Pons (tissue), 1 donor: Measurements from ENCODE around the gene RAMACL.
"Not testable (repeated sequence)": the region's sequence is repeated elsewhere in the genome, so short reads cannot be mapped to it uniquely, and the experiment has no call there.

Source experiments
- DNase-seq: peaks from one replicate; pipeline ENCODE4 v3.0.0-alpha.2; 2016; ENCODE audit warnings: low spot score

Gene RAMACL

GRCh38 chr6:166595949-166596348, 9.5 kb upstream of the RAMACL start:
- DNase-seq: no peak

GRCh38 chr6:166595061-166595780, 8.7 kb upstream of the RAMACL start:
- DNase-seq: no peak

DNA sequence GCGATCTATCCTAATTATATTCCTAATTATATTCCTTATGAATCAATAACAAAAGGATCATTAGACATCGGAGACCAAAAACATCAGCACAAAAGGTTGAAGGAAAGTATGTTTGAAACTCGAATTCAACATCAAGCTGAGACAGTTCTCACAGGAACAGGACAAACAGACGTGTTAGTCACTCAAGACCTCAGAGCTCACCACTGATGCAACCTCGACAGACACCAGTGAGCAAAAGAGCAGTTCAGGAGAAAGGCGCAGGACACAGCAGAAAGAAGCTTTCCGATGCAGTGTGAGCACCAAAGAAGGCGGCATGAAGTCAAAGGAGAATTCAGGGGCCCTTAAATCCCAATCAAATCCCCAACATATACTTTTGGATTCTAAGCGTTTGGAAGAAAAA, 6.3 kb upstream of the RAMACL start:
- DNase-seq: no peak

DNA sequence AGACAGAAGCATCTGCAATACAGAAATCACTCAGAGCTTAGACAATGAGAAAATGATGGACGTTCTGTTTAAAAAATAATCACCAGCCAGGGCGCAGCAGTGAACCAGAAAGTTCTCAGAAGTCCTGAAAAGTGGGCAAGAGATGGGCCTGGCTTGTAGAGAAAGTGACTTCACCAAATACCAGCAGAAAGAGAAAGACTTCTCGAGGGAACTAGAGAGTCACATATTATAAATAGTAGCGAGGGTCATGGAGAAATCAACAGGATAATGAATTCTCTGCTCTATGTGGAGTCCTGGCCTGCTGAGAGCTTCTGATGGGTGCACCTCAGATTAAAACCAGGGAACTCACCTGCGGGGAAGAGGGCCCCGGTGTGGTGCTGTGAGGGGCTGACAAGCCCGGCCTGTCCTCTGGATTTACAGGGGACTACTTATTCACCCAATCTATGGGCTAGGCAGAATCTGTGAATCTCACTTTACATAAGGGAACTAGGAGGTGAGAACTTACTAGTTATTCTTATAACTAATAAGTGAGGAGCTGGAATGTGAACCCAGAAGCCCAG, 5.6 kb upstream of the RAMACL start:
- no peak for DNase-seq

- no peak for DNase-seq
Measured at GRCh38 chr6:166591026-166591425, 4.5 kb upstream of the RAMACL start.

GRCh38 chr6:166589786-166590574, 3.5 kb upstream of the RAMACL start:
- no peak for DNase-seq

- no peak for DNase-seq
Measured at GRCh38 chr6:166589337-166589731, 2.9 kb upstream of the RAMACL start.

DNA sequence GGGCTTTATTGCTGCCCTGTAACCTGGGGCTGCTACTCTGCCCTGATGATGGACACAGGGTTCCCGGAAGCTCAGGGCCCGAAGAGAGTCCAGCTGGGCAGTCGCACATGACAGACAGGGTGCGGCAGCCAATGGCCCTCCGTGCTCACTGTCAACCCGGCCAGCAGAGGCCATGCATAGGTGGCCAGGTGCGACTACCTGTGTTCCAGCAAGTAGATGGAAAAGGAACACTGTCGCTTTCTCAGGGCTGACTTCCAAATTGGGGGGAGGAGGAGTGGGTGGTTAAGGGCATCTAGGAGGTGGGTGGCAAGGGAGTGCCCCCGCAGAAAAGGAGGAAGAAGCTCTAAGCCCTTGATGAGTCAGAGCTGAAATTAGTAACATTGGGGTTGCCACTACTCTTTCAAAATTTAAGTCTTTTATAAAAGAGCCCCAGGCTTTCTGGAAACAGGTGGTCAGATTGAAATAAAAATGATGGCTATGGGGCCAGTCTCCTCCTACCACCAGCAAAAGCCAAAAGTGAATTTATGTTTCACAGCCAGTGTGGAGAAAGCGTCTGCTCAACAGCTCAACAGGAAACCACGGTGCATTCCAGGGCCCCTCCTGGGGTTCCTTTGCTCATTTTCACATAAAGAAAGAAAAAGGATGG, 2.3 kb upstream of the RAMACL start:
- DNase-seq: no peak

DNA sequence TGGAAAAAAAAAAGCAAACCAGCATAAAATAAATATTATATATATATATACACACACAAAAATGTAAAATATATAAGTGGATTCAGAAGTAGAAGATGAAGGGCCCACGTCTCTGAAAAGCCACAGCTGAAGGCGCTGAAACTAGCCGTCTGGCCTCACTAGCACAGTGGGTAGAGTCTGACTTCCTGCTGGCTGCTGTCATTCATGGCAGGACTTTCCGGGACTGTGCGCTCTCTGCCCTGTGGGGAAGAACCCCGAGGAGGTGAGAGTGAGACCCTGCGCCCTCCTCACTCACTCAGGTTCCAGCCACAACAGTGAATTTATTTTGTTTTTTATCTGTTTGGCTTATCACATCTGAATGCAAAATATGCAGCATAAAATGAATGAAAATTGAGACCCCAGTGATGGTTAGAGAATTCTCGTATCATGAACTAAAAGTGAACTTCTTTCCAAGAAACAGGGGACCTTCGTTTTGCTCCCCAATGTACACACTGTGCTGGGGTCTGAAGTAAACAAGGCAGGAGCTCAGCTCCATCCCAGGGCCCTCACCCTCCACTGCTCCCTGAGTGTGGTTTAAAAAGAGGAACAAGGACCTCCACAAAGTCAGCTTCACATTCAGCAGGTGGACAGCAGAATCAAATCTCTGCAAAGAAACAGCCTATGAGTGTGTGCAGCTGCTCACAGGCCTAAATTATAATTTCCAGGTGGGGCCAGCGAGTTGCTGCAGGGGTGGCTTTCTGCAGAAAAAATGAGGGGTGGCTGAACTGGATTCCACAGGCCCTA, 1.3 kb upstream of the RAMACL start:
- DNase-seq: no peak

DNA sequence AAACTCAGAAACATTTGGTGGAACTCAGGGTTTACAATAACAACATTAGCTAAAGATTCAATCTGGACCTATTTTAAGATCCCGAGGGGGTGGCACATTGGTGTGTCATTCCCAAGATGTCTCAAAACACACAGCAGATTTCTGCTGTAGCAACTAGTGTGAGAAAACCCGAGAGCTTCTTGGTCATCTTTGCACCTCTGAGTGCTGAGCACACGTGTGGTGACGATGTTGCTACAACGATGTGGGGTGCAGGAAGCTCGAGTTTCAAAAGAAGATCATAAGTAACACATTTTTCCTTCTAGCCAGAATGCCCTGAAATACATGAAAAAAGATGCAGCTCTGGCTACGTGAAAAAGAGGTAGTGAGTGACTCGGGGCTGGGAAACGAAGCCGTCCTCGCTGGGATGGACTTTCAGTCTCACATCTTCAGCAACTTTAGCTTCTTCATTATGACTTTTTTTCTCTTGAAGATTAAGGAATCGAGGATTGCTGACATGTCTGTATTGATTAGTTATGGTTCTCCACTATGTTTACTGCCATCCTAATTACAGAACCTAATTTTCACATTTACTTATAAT, 1.5 kb downstream of the RAMACL start:
- DNase-seq: no peak

GRCh38 chr6:166584155-166584554, 2.3 kb downstream of the RAMACL start:
- no peak for DNase-seq

- no peak for DNase-seq
Measured at GRCh38 chr6:166583230-166583965, 3.1 kb downstream of the RAMACL start.

DNA sequence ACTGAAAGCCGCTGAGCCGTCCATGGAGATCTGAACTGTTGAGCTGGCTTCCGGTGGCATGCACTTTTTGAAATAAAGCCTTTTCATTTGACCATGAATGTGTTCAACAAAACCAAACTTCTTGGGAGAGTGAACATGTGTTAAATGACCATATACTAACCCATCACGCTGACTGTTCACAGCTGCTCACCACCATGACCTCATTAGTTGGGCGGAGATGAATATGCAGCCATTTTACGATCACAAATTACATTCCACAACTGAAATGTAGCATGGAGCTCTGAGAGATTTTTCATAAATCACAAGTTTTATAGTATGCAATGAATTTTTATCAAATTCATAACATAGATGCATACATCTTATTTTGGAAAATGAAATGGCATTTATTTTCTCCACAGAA, 4.2 kb downstream of the RAMACL start:
- no peak for DNase-seq

- not testable (repeated sequence) for DNase-seq
Measured at GRCh38 chr6:166581801-166582200, 4.7 kb downstream of the RAMACL start.

DNA sequence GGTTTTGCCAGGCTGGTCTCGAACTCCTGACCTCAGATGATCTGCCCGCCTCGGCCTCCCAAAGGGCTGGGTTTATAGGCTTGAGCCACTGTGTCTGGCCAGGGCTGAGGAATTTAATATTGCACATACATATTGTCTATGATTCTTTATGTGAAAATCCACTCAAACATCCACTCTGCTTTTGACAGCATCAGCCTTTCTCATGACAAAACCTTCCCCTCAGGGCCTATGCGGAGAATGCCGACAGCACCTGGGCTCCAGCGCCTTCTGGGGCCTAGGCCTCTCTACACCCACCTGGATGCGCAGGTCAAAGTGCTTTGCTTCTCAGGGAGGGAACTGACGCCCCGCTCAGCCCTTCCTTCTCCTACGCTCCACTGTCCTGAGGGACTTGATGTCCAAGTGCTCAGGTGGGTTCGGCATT, 5.4 kb downstream of the RAMACL start:
- DNase-seq: no peak

DNA sequence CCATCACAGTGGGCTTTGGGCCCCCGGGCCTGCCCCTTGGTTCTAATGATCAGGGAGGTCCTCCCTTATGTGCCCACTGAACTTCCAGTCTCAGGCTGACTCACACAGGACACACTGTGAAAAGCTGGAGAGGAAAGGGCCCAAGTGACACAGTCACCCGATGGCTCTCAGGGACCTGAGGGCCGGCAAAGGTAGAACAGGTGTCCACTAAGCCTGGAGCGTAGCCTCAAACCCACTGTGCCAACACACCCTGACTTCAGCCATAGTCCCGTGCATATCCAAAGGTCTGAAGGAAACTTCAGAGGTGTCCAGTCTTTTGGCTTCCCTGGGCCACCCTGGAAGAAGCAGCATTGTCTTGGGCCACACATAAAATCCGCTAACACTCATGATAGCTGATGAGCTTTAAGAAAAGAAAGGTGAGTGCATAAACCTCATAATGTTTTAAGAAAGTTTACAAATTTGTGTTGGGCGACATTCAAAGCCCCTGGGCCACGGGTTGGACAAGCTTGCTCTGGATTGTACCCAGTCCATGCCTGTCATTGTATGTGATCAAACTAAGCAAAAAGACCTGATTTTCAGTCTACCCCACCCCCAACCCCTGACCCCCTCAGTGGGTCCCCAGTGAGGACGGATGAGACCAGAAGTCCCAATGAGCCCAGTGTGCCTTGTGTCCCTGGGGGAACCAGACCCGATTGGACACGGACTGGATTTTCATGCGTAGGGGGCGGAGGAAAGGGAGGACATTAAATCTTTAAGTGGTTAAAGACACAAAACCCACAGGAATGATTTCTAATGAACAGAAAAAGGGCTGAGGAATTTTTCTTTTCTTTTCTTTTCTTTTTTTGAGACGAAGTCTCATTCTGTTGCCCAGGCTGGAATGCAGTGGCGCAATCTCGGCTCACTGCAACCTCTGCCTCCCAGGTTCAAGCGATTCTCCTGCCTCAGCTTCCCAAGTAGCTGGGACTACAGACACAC, 6.1 kb downstream of the RAMACL start:
- no peak for DNase-seq

DNA sequence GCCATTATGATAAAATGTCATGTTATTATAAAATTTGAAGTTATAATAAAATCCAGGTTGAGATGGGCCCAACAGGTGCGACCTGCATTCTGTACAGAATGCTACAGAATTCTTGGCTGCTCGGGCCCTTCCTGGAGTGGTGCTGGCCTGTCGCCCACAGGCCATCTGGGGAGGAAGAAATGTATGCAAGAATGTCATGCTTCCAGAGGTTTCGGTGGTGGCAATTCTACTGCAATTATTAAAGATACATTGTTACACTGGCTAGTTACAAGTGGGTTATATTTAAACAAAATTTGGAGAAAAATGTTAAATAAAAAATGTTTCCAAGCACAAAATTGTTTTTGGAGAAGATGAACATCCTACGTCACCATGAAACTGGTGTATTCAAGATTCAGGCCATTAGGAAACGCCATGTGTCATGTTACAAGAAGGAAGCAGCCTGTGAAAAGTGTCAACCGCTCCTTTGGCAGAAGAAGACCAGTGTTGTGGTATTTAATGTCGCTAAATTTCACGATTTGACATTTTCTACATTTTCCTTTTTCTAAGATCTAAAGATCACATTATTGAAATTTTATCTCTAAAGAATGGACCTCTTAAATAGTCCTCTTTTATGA, 7.1 kb downstream of the RAMACL start:
- no peak for DNase-seq

DNA sequence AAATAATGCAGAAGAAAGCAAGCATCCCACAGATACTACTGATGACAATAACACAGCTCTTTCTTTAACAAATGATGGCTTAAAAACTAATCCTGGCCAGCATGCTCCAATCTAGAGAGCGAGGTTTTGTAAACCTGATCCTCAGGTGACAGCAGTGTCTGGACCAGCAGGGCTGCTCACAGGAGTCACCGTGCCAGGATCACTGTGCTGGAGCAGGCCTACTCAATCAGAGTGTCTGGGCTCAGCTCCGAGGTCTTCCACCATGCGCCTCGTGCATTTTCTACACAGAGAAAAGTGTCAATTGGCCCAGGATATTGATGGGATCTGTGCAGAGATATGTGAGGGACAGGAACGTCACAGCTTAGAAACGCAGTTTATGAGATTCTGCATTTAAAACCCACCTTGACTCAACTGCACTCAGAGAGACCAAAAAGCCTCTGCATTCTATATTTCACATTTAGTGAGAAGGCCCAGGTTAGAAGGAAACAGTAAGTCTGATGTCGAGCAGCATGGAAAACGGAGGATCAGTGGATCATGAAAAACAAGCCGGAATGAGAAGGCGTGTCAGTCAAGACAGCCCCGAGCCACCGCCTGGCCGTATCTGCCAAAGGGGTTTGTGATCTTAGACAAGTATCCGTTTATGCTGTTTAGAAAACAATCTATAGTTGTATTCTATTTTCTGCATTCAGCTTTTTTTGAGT, 7.8 kb downstream of the RAMACL start:
- no peak for DNase-seq

DNA sequence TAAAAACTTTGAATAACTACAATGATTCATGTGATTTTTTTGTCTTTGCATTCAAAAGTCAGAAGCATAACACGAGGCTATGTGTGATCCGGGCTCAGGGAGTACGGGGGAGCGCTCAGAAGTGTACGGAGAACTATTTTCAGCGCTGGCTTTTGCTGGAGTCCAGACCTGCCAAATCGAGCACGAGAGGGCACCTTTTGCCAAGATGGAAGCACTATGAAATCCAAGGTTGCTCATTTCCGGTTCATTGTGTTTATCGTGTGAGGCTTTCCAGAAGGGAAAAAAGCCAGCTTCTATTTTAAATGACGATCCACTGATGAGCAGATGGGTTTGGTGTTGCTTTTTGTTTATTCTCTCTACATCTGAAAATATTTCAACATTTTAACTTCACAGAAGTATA, 11.3 kb downstream of the RAMACL start:
- DNase-seq: no peak
